HUES48 (cell line): Measurements from ENCODE around the gene EFCAB14.

Source experiments
- H3K27ac ChIP-seq: one replicate; pipeline ENCODE4 v1.7.0; 2013; ENCODE audit warnings: low read depth, low read length, inconsistent platforms
- H3K27me3 ChIP-seq: 2 replicates; pipeline ENCODE4 v1.6.1; 2013; ENCODE audit warnings: mild to moderate bottlenecking, low read length; ENCODE audit not compliant: control insufficient read depth, insufficient read depth
- H3K36me3 ChIP-seq: 2 replicates; pipeline ENCODE4 v1.6.1; 2013; ENCODE audit warnings: low read length; ENCODE audit not compliant: control insufficient read depth, insufficient read depth
- H3K4me1 ChIP-seq: 2 replicates; pipeline ENCODE4 v1.6.1; 2013; ENCODE audit warnings: mild to moderate bottlenecking, low read length; ENCODE audit not compliant: control insufficient read depth, insufficient read depth
- H3K4me3 ChIP-seq: 2 replicates; pipeline ENCODE4 v1.5.1; 2013; ENCODE audit warnings: mild to moderate bottlenecking, low read depth, low read length
- H3K9ac ChIP-seq: 2 replicates; pipeline ENCODE4 v1.6.1; 2013; ENCODE audit warnings: mild to moderate bottlenecking, low read depth, low read length, moderate library complexity
- H3K9me3 ChIP-seq: 2 replicates; pipeline ENCODE4 v1.6.1; 2013; ENCODE audit warnings: low read length; ENCODE audit not compliant: control insufficient read depth, insufficient read depth

The EFCAB14 gene

DNA sequence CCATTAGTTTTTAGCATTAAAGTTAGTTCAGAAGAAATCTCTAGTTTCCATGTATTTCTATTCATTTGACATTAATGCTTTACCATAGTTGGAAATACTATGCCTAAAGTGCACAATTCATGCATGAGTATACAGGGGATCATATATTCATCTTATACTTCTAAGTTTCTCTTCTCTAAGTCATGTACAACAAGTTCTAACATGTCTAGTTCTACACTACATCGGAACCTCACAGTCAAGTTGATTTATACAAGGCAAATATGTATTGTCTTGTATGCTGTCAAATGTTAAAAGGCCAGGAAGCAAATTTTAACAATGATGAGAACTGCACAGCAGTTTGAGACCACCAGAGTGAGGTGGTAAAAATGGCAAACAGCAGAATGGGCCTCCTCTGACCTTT lies 79.4 kb downstream of the EFCAB14 start:
- Histone ChIP-seq H3K9ac (no peak overlapping the region), H3K9me3 (no peaks in the 10 kb centered on the region), H3K4me1 (no peaks in the 10 kb centered on the region), H3K27ac (no peak overlapping the region), H3K36me3 (peaks cover 41% of the 10 kb centered on the region), H3K27me3 (no peaks in the 10 kb centered on the region), H3K4me3 (no peak overlapping the region)

DNA sequence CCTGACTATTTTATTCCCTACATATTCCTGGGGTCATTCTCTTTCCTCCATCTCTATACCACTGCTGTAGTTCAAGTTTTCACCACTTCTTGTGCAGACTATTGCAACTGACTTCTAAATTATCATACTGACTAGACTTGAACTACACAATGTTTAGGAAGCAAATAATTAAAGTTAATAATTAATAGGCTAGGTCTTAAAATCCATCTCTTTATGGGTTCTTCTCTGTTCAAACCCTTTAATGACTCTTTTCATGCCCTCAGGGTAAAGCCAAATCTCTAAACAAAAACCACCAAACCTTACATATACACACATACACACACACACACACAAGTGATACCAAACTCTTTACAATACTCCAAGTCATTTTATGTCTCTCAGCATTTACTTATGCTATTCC lies 80.0 kb downstream of the EFCAB14 start:
- no peaks in the 10 kb centered on the region for H3K4me1 ChIP-seq
- H3K4me3 ChIP-seq = no peak overlapping the region
- peaks cover 44% of the 10 kb centered on the region for H3K36me3 ChIP-seq
- no peak overlapping the region for H3K9ac ChIP-seq
- no peaks in the 10 kb centered on the region for H3K9me3 ChIP-seq
- H3K27me3 ChIP-seq = no peaks in the 10 kb centered on the region
- no peak overlapping the region for H3K27ac ChIP-seq

DNA sequence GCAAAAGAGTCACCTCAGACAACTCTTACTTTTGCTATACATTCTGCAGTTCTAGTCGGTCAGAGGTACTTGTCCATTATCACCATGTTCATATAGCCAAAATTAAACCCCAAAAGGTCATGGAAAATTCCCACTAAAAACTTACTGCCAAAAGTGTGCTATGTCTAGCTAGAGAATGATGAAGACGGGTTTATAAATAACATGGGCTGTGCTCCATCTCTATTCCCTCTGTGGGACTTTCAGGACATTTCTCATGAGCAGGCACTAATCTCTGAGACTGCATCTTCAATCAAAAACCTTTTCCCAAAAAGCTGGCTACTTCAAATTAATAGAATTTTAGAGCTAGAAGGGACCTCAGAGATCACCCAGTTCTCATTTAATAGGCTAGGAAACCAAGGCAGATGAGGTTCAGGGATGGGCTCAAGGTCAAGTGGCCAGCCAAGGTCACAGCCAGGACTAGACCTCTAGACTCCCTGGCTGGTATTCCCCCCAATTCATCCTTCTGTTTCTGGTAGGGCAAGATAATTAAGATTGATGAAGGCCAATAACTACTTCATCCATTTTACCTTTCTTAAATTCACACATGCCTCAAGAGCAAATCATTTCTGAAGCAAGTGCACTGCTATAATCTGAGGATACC lies 81.3 kb downstream of the EFCAB14 start:
- Histone ChIP-seq H3K4me3 (no peak overlapping the region), H3K27ac (no peak overlapping the region), H3K27me3 (no peaks in the 10 kb centered on the region), H3K36me3 (peaks cover 52% of the 10 kb centered on the region), H3K4me1 (no peaks in the 10 kb centered on the region), H3K9ac (no peak overlapping the region), H3K9me3 (no peaks in the 10 kb centered on the region)

DNA sequence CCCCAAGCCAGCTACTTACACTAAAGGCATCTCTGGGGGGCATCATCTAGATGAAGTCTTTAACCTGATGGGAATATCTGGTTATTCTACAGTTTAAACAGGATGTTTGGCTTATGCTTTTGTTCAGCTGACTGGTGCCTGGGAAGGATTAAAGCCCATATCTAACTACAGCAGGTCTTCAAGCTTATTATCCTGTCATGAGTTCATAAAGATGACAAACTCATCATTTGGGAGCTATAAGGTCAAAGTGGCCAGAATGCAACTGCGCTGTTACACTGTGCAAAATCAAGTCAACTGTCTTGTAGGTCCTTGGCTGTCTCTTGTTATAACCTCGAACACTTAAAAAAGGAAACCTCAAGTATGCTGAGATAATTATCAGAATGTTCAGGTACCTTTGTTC lies 83.7 kb downstream of the EFCAB14 start:
- Histone ChIP-seq H3K4me1 (no peaks in the 10 kb centered on the region), H3K27ac (no peak overlapping the region), H3K9me3 (no peaks in the 10 kb centered on the region), H3K9ac (no peak overlapping the region), H3K4me3 (no peak overlapping the region), H3K27me3 (no peaks in the 10 kb centered on the region), H3K36me3 (peaks cover 54% of the 10 kb centered on the region)

DNA sequence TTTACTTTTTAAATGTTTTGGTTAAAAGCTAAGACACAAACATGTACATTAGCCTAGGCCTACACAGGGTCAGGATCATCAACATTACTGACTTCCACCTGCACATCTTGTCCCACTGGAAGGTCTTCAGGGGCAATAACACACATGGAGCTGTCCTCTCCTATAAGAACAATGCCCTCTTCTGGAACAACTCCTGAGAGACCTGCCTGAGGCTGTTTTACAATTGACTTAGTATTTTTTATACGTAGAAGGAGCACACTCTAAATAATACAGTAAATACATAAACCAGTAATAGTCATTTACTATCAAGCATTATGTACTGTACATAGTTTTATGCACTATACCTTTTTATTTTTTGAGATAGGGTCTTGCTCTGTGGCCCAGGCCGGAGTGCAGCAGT lies 88.2 kb downstream of the EFCAB14 start:
- H3K4me3 ChIP-seq = no peak overlapping the region
- H3K4me1 ChIP-seq = no peaks in the 10 kb centered on the region
- no peaks in the 10 kb centered on the region for H3K27me3 ChIP-seq
- no peak overlapping the region for H3K27ac ChIP-seq
- no peaks in the 10 kb centered on the region for H3K9me3 ChIP-seq
- H3K36me3 ChIP-seq = peaks cover 45% of the 10 kb centered on the region
- H3K9ac ChIP-seq = no peak overlapping the region
